Epithelial cell of esophagus (primary cell): ENCODE measurements around the gene TNNT3.

ENCODE experiments used
- DNase-seq: peaks from one replicate; pipeline ENCODE4 v3.0.0; 2010; ENCODE audit warnings: low read depth
- H3K4me3 ChIP-seq: 2 replicates; pipeline ENCODE4 v1.5.1; 2011; ENCODE audit warnings: mild to moderate bottlenecking, low read length, control low read depth
- CTCF ChIP-seq: IDR thresholded peaks from 2 replicates; pipeline ENCODE4 v1.5.1; 2011; ENCODE audit warnings: low read depth, mild to moderate bottlenecking, low read length, control low read depth, inconsistent platforms; ENCODE audit not compliant: insufficient read depth; ENCODE audit errors: missing control alignments

Gene TNNT3

GRCh38 chr11:1922481-1923081 is 3.1 kb downstream of the TNNT3 start:
- no peak for TF ChIP-seq CTCF
- H3K4me3 ChIP-seq: no peak overlapping the region
- DNase-seq: no peak

GRCh38 chr11:1923201-1923956 is 3.9 kb downstream of the TNNT3 start:
- DNase-seq: no peak
- TF ChIP-seq CTCF: no peak
- no peak overlapping the region for H3K4me3 ChIP-seq

GRCh38 chr11:1924181-1924580 is 4.7 kb downstream of the TNNT3 start:
- no peak for TF ChIP-seq CTCF
- peak; percentile 71 for DNase-seq
- H3K4me3 ChIP-seq: no peak overlapping the region

GRCh38 chr11:1924646-1925372 is 5.3 kb downstream of the TNNT3 start:
- no peak for TF ChIP-seq CTCF
- H3K4me3 ChIP-seq: no peak overlapping the region
- no peak for DNase-seq

- no peak for DNase-seq
- H3K4me3 ChIP-seq: no peak overlapping the region
- TF ChIP-seq CTCF: no peak
These were observed 6.1 kb downstream of the TNNT3 start for GRCh38 chr11:1925373-1926155.

GRCh38 chr11:1926156-1927025 is 6.9 kb downstream of the TNNT3 start:
- H3K4me3 ChIP-seq: no peak overlapping the region
- DNase-seq: no peak
- TF ChIP-seq CTCF: no peak
